GM12864 (cell line): ENCODE data around the gene SLC2A4.

Experiments used
- DNase-seq: peaks from one replicate; pipeline ENCODE4 v3.0.0-alpha.2; 2011; ENCODE audit warnings: low read depth
- H3K4me3 ChIP-seq: 2 replicates; pipeline ENCODE4 v1.5.1; 2011; ENCODE audit warnings: mild to moderate bottlenecking, low read depth, low read length, control low read depth
- CTCF ChIP-seq: IDR thresholded peaks from 2 replicates; pipeline ENCODE4 v1.5.1; 2011; ENCODE audit warnings: low read depth, mild to moderate bottlenecking, moderate library complexity, low read length, control low read depth, inconsistent platforms; ENCODE audit errors: missing control alignments

Gene SLC2A4

GRCh38 chr17:7289256-7290032 is 7.9 kb downstream of the SLC2A4 start:
- DNase-seq = no peak
- TF ChIP-seq CTCF = no peak
- no peak overlapping the region for H3K4me3 ChIP-seq

GRCh38 chr17:7290166-7290565 is 8.6 kb downstream of the SLC2A4 start:
- no peak for DNase-seq
- no peak overlapping the region for H3K4me3 ChIP-seq
- TF ChIP-seq CTCF = no peak

- no peak overlapping the region for H3K4me3 ChIP-seq
- no peak for DNase-seq
- TF ChIP-seq CTCF = no peak
Measured at GRCh38 chr17:7290685-7291084, 9.2 kb downstream of the SLC2A4 start.

- no peak for DNase-seq
- no peak overlapping the region for H3K4me3 ChIP-seq
- no peak for TF ChIP-seq CTCF
Measured at GRCh38 chr17:7292194-7292593, 10.7 kb downstream of the SLC2A4 start.

- TF ChIP-seq CTCF = no peak
- DNase-seq = no peak
- H3K4me3 ChIP-seq = no peak overlapping the region
Measured at GRCh38 chr17:7292729-7293128, 11.2 kb downstream of the SLC2A4 start.

- no peak overlapping the region for H3K4me3 ChIP-seq
- DNase-seq = no peak
- TF ChIP-seq CTCF = no peak
Measured at GRCh38 chr17:7293159-7293558, 11.6 kb downstream of the SLC2A4 start.
